Activated CD4-positive, alpha-beta T cell treated with anti-CD3 and anti-CD28 coated beads, Interleukin-2, amount 50 U/mL, for 16 hours (primary cell): ENCODE data around the gene UGT1A9.

Source experiments
- DNase-seq: peaks from one replicate; pipeline ENCODE4 v3.0.0-alpha.2; 2020

UGT1A9 gene

DNA sequence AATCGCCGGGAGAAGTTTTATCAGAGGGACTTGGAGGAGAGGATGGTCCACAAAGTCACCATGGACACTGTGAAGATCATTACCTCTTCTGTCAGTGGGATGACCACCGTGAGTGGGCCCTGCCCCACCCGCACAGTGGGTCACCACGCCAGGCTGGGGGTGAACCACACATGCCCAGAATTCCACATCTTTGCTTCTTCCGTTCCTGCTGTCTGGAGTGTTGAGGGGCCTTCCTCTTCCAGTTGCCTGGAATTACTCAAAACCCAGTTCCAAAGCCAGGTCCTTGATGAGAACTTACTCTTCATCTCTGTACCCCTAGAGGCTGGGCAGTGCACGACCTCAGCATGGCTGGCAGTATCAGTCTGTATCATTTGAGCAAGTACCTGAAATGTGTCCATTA lies 128.5 kb downstream of the UGT1A9 start:
- no peak for DNase-seq

DNA sequence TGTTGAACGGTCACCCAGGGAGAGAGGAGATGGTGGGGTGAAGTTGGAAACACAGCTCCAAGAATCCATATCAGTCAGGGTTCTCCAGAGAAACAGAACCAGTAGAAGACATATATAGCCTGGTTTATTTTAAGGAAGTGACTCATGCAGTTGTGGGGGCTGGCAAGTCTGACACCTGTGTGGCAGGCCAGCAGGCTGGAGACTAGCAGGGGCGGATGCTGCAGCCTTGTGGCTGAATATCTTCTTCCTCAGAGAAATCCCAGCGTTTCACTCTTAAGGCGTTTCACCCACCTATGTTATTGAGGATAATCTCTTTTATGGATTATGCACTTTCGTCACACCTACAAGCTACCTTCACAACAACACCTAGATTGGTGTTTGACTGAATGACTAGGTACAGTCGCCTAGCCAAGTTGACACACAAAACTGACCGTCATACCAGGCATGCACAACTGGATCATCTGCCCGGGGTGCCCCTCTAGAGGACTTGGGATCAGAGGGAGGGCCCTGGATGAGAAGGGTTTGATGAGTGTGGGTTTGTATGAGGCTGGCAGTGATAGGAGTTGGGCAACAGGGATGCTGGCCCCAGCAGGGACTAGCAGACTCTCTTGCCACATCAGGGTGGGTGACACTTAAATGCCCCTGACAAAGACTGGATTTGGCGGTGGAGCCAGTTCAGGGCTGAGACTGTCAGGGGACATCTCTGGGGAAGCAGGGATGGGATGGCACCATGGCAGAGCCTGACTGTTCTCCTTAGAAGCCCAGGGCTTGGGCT lies 129.8 kb downstream of the UGT1A9 start:
- peak; percentile 5 for DNase-seq

DNA sequence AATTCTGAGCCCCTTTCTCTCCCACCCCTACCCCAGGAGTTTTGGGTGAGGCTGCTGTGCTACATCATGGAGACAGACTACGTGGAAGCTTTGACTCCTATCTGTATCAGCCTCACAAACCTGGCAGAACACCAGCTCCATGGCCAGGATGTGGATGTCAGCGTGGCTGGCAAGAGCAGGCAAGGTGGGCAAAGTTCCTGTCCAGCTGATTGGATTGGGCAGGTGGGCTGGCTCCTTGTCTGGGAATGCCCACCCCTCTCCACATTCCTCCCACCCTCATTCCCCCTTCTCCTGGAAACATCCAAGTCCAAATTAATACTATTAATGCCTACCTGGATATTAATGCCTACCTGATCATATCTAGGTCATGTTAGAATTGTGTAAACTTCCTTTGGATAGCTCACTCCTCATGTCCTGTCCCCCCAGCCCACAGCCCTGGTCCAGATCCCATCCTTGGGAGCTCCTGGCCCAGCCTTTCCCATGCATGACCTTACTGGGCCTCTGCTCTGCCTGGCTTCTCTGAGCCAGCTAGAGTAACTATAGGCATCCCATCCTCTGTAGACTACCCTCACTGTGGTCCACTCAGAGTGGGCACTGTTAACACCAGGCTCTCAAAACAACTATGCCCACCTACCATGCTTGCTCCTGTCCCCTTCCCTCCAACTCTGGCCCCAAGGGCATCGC lies 130.6 kb downstream of the UGT1A9 start:
- DNase-seq = no peak

DNA sequence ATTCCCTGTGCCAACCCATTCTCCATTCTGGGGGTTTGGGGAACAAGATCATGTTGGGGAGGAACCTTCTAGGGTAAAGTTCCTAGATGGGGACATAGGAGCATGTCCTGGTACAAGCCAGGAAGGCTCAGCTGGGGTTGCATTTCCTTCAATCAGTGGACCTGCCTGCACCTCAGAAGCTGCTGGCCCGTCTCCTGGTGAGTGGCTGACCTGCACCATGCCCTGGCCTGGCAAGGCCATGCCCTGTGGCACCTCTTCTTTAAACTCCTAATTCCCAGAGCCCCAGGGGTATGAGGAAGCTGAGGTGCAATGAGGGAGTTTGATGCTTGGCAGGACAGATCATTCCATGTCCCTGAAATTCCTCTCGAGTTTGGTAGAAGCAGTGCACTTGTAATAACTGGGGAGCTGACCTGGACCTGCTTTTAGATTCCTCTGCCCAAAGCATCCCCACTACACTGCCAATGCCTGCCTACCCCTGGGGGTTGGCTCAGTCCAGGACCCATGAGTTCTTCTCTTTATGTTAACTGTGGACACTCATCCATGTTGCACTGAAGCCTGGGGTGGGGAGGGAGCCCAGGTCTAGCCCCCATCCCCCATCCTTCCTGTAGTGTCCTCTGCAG lies 131.7 kb downstream of the UGT1A9 start:
- no peak for DNase-seq

DNA sequence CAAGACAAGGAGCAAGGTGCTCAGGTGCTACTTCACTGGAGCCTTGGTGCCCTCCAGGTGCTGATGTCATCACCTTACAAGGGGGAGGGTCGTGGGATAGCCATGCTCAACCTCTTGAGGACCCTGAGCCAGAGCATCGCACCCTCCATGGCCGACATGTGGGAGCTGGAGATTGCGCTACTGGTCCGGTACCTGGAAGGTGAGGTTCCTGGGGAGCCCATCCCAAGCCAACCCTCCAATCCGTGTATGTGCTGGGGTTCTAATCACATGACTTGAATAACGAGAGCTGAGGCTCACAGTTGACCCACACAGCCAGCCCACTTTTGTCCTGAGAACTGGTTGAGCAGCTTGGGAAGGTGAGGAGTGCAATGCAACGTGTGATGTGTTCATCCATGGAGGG lies 132.3 kb downstream of the UGT1A9 start:
- DNase-seq = no peak

DNA sequence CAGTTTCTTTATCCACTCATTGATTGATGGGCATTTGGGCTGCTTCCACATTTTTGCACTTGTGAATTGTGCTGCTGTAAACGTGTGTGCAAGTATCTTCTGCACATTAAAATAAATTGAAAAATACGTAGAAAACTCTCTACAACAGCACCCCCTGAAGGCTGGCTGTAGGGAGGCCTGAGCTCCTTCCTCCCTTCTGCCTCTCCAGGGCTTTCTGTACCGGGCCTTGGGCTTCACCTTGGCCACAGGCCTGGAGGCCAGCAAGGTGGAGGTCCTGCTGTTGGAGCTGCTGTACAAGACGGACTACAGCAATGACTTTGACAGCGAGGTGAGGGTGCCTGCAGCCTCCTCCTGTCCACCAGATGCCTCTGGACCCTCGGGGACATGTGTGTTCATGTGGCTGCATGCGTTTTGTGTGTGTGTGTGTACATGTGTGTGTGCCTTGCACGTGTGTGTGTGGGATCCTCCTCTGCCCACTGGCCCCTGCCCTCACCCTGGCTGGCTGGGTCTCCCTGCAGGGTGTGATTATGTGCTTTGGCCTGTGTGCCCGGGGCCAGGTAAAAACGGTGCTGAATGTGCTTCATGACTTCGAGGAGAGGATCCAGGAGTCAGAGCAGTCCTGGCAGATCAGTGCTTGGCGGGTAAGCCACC lies 135.6 kb downstream of the UGT1A9 start:
- no peak for DNase-seq

DNA sequence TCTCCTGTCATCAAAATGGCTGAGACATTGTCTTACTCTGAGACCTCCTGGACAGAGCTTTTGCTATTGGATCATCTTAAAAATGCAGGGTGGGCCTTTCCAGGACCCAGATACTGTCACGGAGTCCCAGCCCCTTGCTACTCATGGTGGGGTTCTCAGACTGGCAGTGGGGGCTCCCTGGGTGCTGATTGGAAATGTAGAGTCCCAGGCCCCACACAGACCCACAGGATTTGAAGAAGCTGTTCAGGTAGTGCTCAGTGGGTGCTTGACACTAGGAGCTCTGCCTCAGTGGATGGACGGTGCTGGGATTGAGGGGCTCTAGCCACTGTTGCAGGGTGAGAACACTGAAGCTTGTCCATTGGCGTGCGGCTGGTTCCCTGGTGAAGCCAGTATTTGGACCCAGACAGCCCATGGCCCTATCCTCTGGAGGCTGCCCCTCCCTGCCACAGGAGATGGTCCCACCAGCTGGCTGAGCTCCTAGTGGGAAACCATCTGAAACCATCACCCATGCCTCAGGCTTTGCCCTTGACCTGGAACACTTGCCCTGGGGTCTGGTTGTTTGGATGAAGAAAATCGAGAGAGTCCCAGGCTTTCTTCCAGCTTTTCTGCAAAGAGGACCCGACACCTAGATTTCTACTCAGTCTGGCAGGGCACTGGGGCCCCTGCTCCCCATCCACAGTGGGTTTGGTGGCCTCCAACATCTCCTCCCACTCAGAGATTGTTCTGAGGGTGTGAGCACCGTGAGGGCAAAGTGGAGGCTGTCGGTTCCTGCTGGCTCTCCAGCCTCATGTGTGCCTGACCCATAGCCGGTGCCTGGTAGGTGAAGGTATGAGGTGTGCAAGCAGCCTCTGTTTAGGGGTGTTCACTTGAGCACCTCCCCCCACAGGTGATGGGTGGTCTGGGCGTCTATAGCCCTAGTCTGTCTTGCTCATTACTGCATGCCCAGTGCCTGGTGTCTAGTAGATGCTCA lies 136.6 kb downstream of the UGT1A9 start:
- DNase-seq = no peak

DNA sequence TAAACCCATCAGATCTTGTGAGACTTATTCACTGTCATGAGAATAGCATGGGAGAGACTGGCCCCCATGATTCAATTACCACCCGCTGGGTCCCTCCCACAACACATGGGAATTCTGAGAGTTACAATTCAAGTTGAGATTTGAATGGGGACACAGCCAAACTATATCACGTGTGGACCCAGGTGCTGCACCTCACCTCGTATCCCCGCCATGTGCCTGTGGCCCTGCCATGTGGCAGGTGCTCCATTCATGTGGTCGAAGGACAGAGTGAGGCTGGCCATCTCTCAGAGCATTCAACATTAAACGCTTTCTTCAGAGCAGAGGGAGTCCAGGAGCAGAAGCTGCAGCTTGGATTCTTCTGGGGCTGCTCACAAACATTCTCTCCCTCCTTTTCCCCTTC lies 138.7 kb downstream of the UGT1A9 start:
- no peak for DNase-seq

DNA sequence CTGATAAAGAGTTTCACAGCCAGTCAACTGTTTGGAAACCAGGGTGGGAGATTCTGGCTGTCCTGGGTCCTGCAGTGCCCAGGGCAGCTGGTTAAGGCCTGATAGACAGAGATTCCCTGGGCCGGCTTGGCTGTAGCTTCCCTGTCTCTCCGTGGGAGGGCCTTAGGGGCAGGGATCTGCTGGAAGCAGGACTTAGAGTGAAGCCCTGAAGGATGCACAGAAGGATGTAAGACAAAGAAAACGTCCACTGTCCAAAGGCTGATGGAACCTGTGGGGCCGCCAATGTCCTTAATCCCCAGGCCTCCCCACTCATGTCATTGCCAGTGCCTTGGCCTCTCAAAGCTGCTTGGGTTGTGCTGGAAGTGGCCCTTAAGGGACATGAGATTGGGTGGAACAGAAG lies 139.4 kb downstream of the UGT1A9 start:
- DNase-seq = no peak

DNA sequence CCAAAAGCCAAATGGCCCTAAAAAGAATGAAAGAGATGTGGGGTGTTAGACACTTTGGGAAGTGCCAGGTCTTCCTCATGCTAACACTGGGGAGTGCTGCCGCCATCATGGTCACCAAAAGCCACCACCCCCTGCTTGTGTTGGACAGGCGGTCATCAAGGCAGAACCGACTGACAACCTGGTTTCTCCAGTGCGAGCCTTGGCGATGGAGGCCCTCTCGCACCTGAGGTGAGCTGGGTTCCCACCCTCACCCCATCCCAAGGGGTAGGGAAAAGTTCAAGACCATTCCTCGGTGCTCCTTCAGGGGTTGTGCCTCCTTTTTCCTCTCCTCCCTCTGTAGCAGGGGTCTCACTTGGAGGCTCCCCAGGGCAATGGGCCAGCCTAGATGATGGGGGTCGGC lies 140.0 kb downstream of the UGT1A9 start:
- no peak for DNase-seq

DNA sequence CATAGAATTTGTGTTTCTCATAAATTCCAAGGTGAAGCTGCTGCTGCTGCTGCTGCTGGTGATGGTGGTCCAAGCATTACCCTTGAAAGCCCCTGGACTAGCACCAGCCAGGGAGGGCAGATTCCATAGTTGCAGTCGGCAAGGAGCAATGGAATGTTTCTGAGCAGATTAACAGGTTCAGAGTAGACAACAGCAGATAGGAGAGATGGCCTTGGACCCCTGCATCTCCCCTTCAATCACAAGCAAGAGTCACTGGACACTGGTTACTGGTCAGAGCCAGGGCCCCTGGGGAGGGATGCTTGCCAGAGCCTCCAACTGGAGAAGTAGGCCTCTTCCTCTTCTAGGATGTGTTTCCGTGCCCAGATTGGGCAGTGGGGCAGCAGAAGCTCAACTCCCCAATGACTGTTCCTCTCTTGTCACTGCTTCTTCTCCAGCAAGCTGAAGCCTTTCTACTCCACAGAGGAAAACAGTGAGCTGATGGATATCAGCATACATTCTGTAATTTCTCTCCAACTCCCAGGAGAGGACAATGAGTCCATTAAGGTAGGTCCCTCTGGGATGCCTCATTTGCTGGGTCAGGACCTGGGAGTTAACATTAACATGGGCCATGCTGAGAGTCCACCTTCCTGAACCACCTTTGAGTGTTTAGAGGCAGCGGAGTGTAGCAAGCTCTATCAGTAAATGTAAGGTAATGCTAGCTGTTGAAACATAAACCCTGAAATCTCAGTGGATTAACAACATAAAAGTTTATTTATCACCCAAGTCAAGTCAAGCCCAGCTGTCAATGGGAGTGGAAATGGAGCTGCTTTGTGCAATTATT lies 141.7 kb downstream of the UGT1A9 start:
- DNase-seq = no peak

DNA sequence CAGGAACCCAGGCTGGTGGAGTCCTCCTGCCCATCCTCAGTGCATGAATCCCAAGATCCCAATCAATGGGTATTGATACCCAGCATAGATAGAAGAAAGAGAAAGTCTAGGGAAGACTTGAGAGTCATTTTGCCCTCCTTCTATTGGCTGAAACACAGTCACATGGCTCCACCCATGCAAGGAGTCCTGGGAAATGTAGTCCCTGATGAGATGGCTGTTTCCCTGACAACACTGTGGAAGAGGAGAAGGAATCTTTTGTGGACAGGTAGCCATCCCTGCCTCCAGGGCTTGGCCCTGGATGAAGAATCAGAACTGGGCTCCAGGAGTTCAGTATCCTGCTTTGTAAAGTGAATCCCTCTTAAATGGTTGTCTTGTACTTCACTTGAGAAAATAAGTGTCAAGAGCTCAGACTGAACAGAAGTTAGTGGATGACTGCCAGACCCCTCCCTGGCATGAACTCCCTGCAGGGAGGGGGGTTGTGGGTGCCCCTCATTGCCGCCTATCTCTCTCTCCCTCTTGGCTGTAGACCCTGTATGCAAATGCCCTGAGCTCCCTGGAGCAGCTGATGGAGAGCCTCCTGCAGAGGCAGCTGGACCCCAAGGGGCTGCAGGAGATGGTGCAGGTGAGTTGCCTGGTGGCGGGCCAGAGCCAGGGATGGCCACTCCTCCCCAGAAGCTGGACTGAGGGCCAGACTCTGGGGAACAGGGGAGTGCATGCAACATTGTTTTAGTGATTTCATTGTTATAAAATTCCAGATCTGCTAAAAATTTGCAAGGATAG lies 142.5 kb downstream of the UGT1A9 start:
- no peak for DNase-seq

DNA sequence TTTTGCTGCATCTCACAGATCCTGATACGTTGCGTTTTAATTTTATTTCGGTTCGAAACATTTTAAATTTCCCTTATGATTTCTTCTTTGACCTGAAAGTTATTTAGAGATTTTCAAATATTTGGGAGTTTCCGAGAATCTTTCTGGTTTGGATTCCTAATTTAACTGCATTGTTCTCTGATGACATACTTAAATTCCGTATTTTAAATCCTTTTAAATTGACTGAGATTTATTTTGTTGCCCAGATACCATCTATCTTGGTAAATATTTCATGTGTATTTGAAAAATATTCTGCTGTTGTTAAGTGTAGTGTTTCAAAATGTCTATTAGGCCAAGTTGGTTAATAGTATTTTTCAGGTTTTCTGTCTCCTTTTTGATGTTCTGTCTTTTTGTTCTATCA lies 144.2 kb downstream of the UGT1A9 start:
- no peak for DNase-seq

DNA sequence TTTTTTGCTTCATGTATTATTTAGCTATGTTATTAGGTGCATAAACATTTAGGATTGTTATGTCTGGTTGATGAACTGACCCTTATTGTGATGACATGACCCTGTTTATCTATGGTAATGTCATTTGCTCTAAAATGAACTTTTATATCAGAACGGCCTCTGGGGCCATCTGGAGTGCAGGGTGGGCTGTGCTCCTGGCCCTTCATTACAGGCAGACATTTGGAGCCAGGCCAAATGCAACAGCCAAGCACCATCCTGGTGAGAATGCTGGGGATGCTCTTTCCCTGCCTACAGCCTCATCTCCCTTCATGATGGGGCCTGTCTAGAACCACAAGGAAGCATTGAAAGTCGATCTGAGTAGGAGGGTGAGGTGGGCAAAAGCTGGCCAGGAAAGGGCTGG lies 144.6 kb downstream of the UGT1A9 start:
- DNase-seq = no peak

DNA sequence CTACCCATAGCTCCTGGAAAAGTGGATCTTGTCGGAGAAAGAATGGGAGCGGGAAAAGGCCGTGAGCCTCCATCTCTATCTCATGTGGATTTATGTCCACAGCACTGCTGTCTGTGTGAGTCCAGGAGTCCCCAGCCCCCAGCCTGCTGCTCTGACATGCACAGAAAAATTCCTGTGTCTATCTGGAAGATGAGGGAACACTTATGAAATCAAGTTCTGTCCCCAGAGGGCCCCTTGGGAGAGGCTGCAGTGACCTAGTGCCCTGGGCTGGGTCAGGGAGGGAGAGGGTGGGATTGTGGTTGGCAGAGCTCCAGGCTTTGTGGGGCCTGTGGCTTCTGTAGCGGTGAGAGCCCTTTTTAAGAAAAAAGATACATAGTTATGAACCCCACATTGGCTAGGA lies 145.1 kb downstream of the UGT1A9 start:
- DNase-seq = no peak

DNA sequence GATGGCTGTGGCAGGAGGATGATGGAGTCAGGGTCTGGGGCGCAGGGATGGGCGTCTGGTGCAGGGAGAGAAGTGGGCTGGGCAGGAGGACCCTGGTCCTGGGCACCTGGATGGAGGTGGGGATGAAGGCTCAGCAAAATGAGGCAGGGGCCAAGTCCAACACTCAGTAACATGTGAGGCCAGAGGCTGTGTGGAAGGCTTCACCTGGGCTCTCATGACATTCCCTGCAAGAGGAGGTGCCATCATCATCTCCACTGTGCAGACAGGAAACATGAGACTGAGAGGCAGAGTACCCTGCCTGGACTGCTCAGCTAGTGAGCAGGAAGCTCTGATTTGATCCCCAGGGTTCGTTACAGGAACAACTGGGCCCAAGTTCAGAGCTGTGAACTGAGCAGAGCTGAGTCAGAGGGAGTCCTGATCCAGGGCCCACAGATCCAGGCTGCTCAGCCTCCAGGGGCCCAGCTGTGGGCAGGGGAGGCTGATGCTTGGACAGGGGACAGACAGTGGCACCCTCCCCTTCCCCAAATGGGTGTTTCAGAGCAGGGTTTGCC lies 145.7 kb downstream of the UGT1A9 start:
- no peak for DNase-seq

DNA sequence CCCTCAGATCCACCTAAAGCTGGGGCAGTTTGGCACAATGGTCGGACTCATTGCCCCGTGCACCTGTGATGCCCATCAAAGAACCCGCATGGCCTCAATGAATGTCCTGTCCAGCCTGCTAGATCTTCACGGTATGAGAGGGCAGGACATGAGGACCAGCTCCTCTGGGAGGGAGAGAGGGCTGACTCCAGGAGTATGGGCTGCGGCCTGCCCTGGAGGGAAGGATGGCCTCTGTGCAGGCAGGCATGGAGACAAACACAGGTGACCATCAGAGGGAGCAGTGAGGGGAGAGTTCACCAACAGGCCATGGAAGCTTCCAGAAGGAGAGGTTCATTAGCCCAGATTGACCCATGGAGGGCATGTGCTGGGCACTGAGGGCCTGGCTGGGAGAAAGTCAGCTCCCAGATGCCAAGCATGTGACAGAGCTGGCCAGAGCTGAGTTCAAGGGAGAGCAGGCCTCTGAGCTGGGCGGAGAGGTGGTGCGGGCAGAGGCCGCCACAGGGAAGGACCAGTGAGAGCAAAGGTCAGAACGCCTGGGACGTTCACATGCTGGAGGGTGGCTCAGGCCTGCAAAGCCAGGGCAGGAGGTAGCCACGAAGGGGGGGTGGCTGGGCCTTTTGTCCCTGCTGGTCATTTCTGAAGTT lies 146.4 kb downstream of the UGT1A9 start:
- no peak for DNase-seq

DNA sequence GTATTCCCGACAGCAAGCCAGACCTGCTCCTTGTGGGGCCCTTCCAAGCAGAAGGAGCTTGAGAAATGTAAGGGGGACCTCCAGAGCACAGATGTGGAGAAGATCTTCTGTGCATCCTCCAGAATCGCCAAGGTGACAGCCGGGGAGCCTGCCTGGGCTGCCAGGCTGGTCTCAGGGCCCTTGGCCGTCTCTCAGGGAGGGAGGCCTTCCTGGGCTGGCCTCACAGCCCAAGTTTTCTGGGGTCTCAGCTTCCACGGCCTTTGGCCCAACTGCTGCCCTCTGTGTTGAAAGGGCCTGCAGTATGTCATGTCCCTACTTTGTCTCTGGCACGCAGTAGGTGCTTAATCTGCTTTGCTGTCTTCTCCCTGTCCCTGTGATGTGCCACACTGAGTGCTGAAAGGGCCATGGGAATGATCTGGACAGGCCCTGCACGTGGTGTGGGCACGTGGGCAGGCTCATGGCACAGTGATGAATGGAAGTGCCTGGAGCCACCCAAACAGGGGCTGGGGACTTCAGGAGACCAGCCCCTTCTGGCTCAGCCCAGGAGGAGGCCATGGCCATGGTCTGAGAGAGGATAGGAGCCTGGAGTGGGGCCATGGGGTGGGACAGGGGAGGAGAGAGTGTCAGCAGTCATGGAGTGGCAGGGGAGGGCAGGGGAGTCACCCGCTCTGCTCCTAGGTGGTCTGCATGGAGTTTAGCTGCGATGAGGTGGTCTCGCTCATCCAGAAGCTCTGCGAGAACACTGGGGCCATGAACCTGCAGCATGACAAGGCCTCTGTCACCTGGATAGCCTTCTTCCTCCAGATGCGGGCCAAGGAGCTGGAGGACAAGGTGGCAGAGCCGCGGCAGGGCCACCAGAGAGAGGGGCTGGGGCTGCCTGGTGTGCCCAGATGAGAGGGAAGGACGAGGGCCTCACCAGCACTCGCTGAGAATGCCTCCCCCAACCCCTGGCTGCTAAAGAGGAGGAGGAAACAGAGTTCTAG lies 147.2 kb downstream of the UGT1A9 start:
- no peak for DNase-seq
